HepG2 (cell line): ENCODE results near the gene BHLHE23. TPM values are rescaled to one million over a fixed set of nuclear protein-coding genes. Genes with fewer than 3 reads are reported as not detected.

Experiments used
- ATAC-seq: fragments of 200-7000 bp; cut with Tn5 transposase; 3 replicates; pipeline ENCODE4 v1.9.1; 2020; ENCODE audit warnings: mild to moderate bottlenecking, moderate library complexity
- BruUV-seq: library from RNA; stranded (reverse); fragments of 400-500 nt; replicated peaks from 2 replicates; lab custom pipeline; 2021; lab: Mats Ljungman, UMichigan
- CTCF ChIA-PET: fragments of 300-600 bp; formaldehyde crosslinking; extraction: SDS; loops from one replicate; lab custom pipeline; 2021; ENCODE audit warnings: low total read pairs, inconsistent platforms, low intra/inter-chr PET ratio; lab: Yijun Ruan, JAX
- POLR2A ChIA-PET: fragments of 350-600 bp; sonication (Branson Sonifier 250); formaldehyde crosslinking; loops from one replicate; lab custom pipeline; 2020; ENCODE audit warnings: antibody characterized with exemption, inconsistent platforms; lab: Yijun Ruan, JAX
- DNase-seq: peaks from one replicate; pipeline ENCODE4 v3.0.0-alpha.2; 2015; ENCODE audit warnings: low spot score
- FAIRE-seq: peaks from 3 replicates; lab custom pipeline; 2011; peaks lifted over from hg19 to GRCh38; lab: Jason Lieb, UNC
- H2AFZ ChIP-seq: one replicate; pipeline ENCODE4 v1.6.1; 2011; ENCODE audit warnings: low read length, inconsistent platforms
- H3K27ac ChIP-seq: fragments of 300-600 bp; 3 replicates; pipeline ENCODE4 v1.8.0; 2011; ENCODE audit warnings: mixed run types, mild to moderate bottlenecking, mixed read lengths, low read length, inconsistent platforms; ENCODE audit not compliant: insufficient read depth; ENCODE audit errors: extremely low read length
- H3K27me3 ChIP-seq, 2 experiments: fragments of 200-600 bp in 1 of 2; 2 replicates in 1 of 2; 3 replicates in 1 of 2; pipeline versions ENCODE4 v1.6.0 to v1.8.0; 2011; ENCODE audit warnings: low read length in 2 of 2, mild to moderate bottlenecking in 2 of 2, moderate library complexity in 2 of 2, inconsistent platforms in 1 of 2; ENCODE audit not compliant: insufficient read depth in 2 of 2, control insufficient read depth in 1 of 2
- H3K36me3 ChIP-seq, 2 experiments: fragments of 200-600 bp in 1 of 2; replicated peaks in 1 of 2; 2 replicates in 1 of 2; 3 replicates in 1 of 2; pipeline versions ENCODE4 v1.5.1 to v1.8.0; 2011; ENCODE audit warnings: low read length in 2 of 2, inconsistent platforms in 1 of 2; ENCODE audit not compliant: insufficient read depth in 2 of 2, control insufficient read depth in 1 of 2
- H3K4me1 ChIP-seq: 2 replicates; pipeline ENCODE4 v1.5.1; 2012; ENCODE audit warnings: low read length, inconsistent platforms; ENCODE audit not compliant: insufficient read depth
- H3K4me2 ChIP-seq: 2 replicates; pipeline ENCODE4 v1.6.0; 2011; ENCODE audit warnings: low read depth, low read length, inconsistent platforms
- H3K4me3 ChIP-seq, 3 experiments: fragments of 200-600 bp in 1 of 3; sonication (generic), shearing (Covaris generic) in 1 of 3; replicated peaks in 1 of 3; 2 replicates each; pipeline ENCODE4 v1.5.1; 2011 to 2016; ENCODE audit warnings: low read length in 3 of 3, inconsistent platforms in 2 of 3, low read depth in 2 of 3, mild to moderate bottlenecking in 2 of 3, control low read depth in 1 of 3, mixed read lengths in 1 of 3; ENCODE audit not compliant: insufficient read depth in 1 of 3
- H3K79me2 ChIP-seq: one replicate; pipeline ENCODE4 v1.6.1; 2011; ENCODE audit warnings: low read length, inconsistent platforms; ENCODE audit not compliant: insufficient read depth
- H3K9ac ChIP-seq: 2 replicates; pipeline ENCODE4 v1.6.0; 2011; ENCODE audit warnings: mild to moderate bottlenecking, low read depth, low read length, inconsistent platforms; ENCODE audit not compliant: insufficient read depth
- H3K9me3 ChIP-seq: 2 replicates; pipeline ENCODE4 v1.5.1; 2012; ENCODE audit warnings: mild to moderate bottlenecking, low read length
- H4K20me1 ChIP-seq: 2 replicates; pipeline ENCODE4 v1.6.0; 2011; ENCODE audit warnings: inconsistent platforms, mild to moderate bottlenecking, low read length, moderate library complexity; ENCODE audit not compliant: insufficient read depth
- ARID2 ChIP-seq: sonication (generic); formaldehyde crosslinking; IDR thresholded peaks from 2 replicates; pipeline ENCODE4 v1.8.1; 2022; ENCODE audit warnings: mild to moderate bottlenecking, missing genetic modification reagents, borderline replicate concordance
- GTF2F1 ChIP-seq: fragments of 150-350 bp; IDR thresholded peaks from 2 replicates; pipeline ENCODE4 v1.6.1; 2014; ENCODE audit warnings: low read length
- KLF15 ChIP-seq: sonication (generic); formaldehyde crosslinking; IDR thresholded peaks from 2 replicates; pipeline ENCODE4 v1.8.1; 2023; ENCODE audit warnings: borderline replicate concordance, mild to moderate bottlenecking, inconsistent platforms, missing genetic modification reagents, mixed read lengths
- MIER2 ChIP-seq: IDR thresholded peaks from 2 replicates; pipeline ENCODE4 v1.6.1; 2016; ENCODE audit warnings: missing biosample characterization, missing genetic modification reagents
- NCOA2 ChIP-seq: sonication (generic); formaldehyde crosslinking; IDR thresholded peaks from 2 replicates; pipeline ENCODE4 v1.8.0; 2022; ENCODE audit warnings: inconsistent platforms
- NFKB2 ChIP-seq: sonication (generic); formaldehyde crosslinking; IDR thresholded peaks from 2 replicates; pipeline ENCODE4 v1.4.0; 2020; ENCODE audit warnings: missing genetic modification reagents, borderline replicate concordance
- RFXAP ChIP-seq: sonication (generic); formaldehyde crosslinking; IDR thresholded peaks from 2 replicates; pipeline ENCODE4 v1.4.0; 2020; ENCODE audit warnings: missing genetic modification reagents, borderline replicate concordance
- RORA ChIP-seq: sonication (generic); formaldehyde crosslinking; IDR thresholded peaks from 2 replicates; pipeline ENCODE4 v1.5.0; 2020; ENCODE audit warnings: mild to moderate bottlenecking, missing genetic modification reagents, moderate library complexity
- SP2 ChIP-seq: sonication (generic); formaldehyde crosslinking; IDR thresholded peaks from 2 replicates; pipeline ENCODE4 v1.5.1; 2020; ENCODE audit warnings: mild to moderate bottlenecking, missing genetic modification reagents
- ZFAT ChIP-seq: sonication (generic); formaldehyde crosslinking; conservative IDR thresholded peaks from 2 replicates; pipeline ENCODE4 v1.8.1; 2023; ENCODE audit warnings: missing genetic modification reagents, inconsistent platforms
- ZFP41 ChIP-seq: sonication (generic); formaldehyde crosslinking; IDR thresholded peaks from 2 replicates; pipeline ENCODE4 v1.4.0; 2020; ENCODE audit warnings: mild to moderate bottlenecking, missing genetic modification reagents, borderline replicate concordance
- ZHX2 ChIP-seq, 2 experiments: sonication (generic) in 1 of 2; formaldehyde crosslinking in 1 of 2; IDR thresholded peaks; 2 replicates each; pipeline versions ENCODE4 v1.6.1 to v1.9.0; 2014 to 2022; ENCODE audit warnings: antibody characterized with exemption in 1 of 2, borderline replicate concordance in 1 of 2, inconsistent platforms in 1 of 2, low read depth in 1 of 2, missing genetic modification reagents in 1 of 2
- ZNF253 ChIP-seq: sonication (generic); formaldehyde crosslinking; IDR thresholded peaks from 2 replicates; pipeline ENCODE4 v1.8.0; 2022; ENCODE audit warnings: mild to moderate bottlenecking, missing genetic modification reagents, borderline replicate concordance
- ZNF33A ChIP-seq: sonication (generic); formaldehyde crosslinking; IDR thresholded peaks from 2 replicates; pipeline ENCODE4 v1.5.1; 2020; ENCODE audit warnings: missing genetic modification reagents, mild to moderate bottlenecking, moderate library complexity, borderline replicate concordance
- ZNF672 ChIP-seq: sonication (generic); formaldehyde crosslinking; IDR thresholded peaks from 2 replicates; pipeline ENCODE4 v1.8.1; 2022; ENCODE audit warnings: missing genetic modification reagents
- WGBS: methylation state at CpG from one replicate; pipeline ENCODE4 v1.1.6; 2017; ENCODE audit warnings: low lambda C conversion rate; 5-methylcytosine and 5-hydroxymethylcytosine counted together
- in situ Hi-C: cut with HindIII; loops from 2 replicates; pipeline ENCODE4 v1.10.0; 2017; ENCODE audit warnings: low pct_unique_long_range_greater_than_20kb; ENCODE audit not compliant: extremely low pct_ligation_motif_present
- intact Hi-C: fragments of 100-400 bp; cut with micrococcal nuclease; formaldehyde crosslinking; loops from one replicate; pipeline ENCODE4 v1.10.0; 2022; ENCODE audit not compliant: unreplicated experiment
- polyA plus RNA-seq, 8 experiments: library from polyadenylated mRNA; depleted of rRNA in 3 of 8; stranded (reverse) in 7 of 8; unstranded in 1 of 8; fragments of >200 nt; fragmentation: Illumina TruSeq in 4 of 8; extraction: Trizol in 4 of 8; gene quantifications; 2 replicates each; pipeline versions ENCODE4 v1.2.1 to v1.2.3, GENCODE V29; 2011 to 2016; ENCODE audit warnings: low read depth in 4 of 8, missing spikeins in 1 of 8, mixed read lengths in 1 of 8; ENCODE audit not compliant: insufficient read depth in 1 of 8
- total RNA-seq, 5 experiments: library from RNA; depleted of rRNA; stranded (reverse); fragments of >200 nt; fragmentation: Illumina TruSeq; extraction: Trizol; gene quantifications; 2 replicates each; pipeline ENCODE4 v1.2.3, GENCODE V29; 2016; ENCODE audit warnings: low read depth in 1 of 5

Gene BHLHE23
- total and polyA plus RNA-seq, 2 of the 13 experiments (the other 11 are each of a cell fraction or from before 2014, with no cell fraction given): not detected

- WGBS: 4% methylated on average over 35 of the region's 54 CpGs
- H2AFZ ChIP-seq: no peak overlapping the region
- no TSS peak for BruUV-seq
- peak overlapping the region in 1 of 3 experiments; percentile 57; a peak in 3 of 6 replicates for H3K4me3 ChIP-seq
- peaks cover 20% of the 10 kb centered on the region for H3K4me1 ChIP-seq
- intact Hi-C loops: loop anchor here (1.0 to 2.0 kb wide), 4 partner anchors 37 to 187 kb away; no protein-coding TSS in a partner anchor
- POLR2A ChIA-PET: interaction anchor here (1.0 to 1.4 kb wide), 2 partner anchors 37 to 105 kb away, joined by 3 to 5 read pairs; no protein-coding TSS in a partner anchor
- H3K36me3 ChIP-seq: no peaks in the 10 kb centered on the region
- H3K9ac ChIP-seq: no peak overlapping the region
- DNase-seq: peak; percentile 63
- peak; percentile 88 for ATAC-seq
- peak overlapping the region; percentile 59 for H3K4me2 ChIP-seq
- H3K79me2 ChIP-seq: no peaks in the 10 kb centered on the region
- peaks cover 31 to 94% of the 10 kb centered on the region in 2 experiments for H3K27me3 ChIP-seq
- peaks cover 8% of the 10 kb centered on the region; the same call in 1 of the 2 replicates for H3K9me3 ChIP-seq
- H3K27ac ChIP-seq: no peak overlapping the region
- no peak for FAIRE-seq
- H4K20me1 ChIP-seq: peaks cover 5% of the 10 kb centered on the region; the same call in 1 of the 2 replicates
- in situ Hi-C loops: no loop called here
- CTCF ChIA-PET: interaction anchor here (1.1 to 2.9 kb wide), 6 partner anchors 37 to 218 kb away, joined by 3 to 42 read pairs (median 10); no protein-coding TSS in a partner anchor
- TF ChIP-seq NCOA2 (no peak), RFXAP (peak; percentile 29; the same call in 1 of the 2 replicates), ZFAT (CRISPR knock-in tag) (no peak), ZNF672 (CRISPR knock-in tag) (no peak), NFKB2 (CRISPR knock-in tag) (peak; percentile 81; the same call in 1 of the 2 replicates), RORA (CRISPR knock-in tag) (no peak), ZNF33A (no peak), ZNF253 (no peak), GTF2F1 (no peak), MIER2 (CRISPR knock-in tag) (peak; percentile 31; the same call in 1 of the 2 replicates), KLF15 (no peak), SP2 (peak; percentile 53; the same call in 1 of the 2 replicates), ZFP41 (no peak), ZHX2 (IDR thresholded peaks at IDR 0.05; ENCODE audit: low read depth) (no peak), ZHX2 (CRISPR knock-in tag; IDR thresholded peaks at IDR 0.05; ENCODE audit: borderline replicate concordance) (peak; percentile 43; the same call in 1 of the 2 replicates), ARID2 (no peak)
These were observed 2.5 kb upstream of the BHLHE23 start for GRCh38 chr20:63009045-63009961.
